Measurements from ENCODE around the gene ARL16. TPM values are rescaled to one million over a fixed set of nuclear protein-coding genes. Genes with fewer than 3 reads are reported as not detected.
A peak's percentile ranks its signal among the peaks of the same experiment; 100 is the strongest.

Gene ARL16
- total RNA-seq, 5 donors from 2014 or later (not counting 1 experiment from before 2014, with no cell fraction given) = 30.9 to 51.0 (median 39.3) TPM

GRCh38 chr17:81702934-81703746 lies 19.5 kb upstream of the ARL16 start, which contains the start of gene MRPL12:
MRPL12 (plus strand) TSS chr17:81703367; CDS start chr17:81703502, 135 bp downstream.
- H3K27me3 ChIP-seq (replicated peaks in 1 of 2; ENCODE audit: control insufficient read depth in 2 of 2, extremely low read depth in 1 of 2, insufficient read depth in 2 of 2, low read length in 1 of 2) = no peaks in the 10 kb centered on the region
- peak within 1 kb of the TSS; percentile 85 to 88 for H3K4me3 ChIP-seq (ENCODE audit: control insufficient read depth in 1 of 2, extremely low read depth in 1 of 2, low read length in 1 of 2)
- ChIA-PET POLR2A (interaction anchor here in 1 of 2 donors (0.6 kb wide), 1 partner anchor 153 kb away, joined by 3 read pairs; no protein-coding TSS in a partner anchor), CTCF (no interaction called here)
- peak within 1 kb of the TSS; percentile 85 for H3K27ac ChIP-seq (ENCODE audit: low read length)
- DNase-seq (peak; percentile 66 to 94 (median 82)), ATAC-seq (replicated peaks in 1 of 4) (peak; percentile 89 to 92 (median 92))
- peaks cover 27% of the 10 kb centered on the region for H3K36me3 Mint-ChIP-seq
- H3K27ac Mint-ChIP-seq = peak within 1 kb of the TSS; percentile 89 to 90
- no peaks in the 10 kb centered on the region for H3K27me3 Mint-ChIP-seq
- no peaks in the 10 kb centered on the region for H3K9me3 Mint-ChIP-seq
- H3K4me1 ChIP-seq (ENCODE audit: control insufficient read depth in 1 of 2, extremely low read depth in 1 of 2, insufficient read depth in 2 of 2, low read length in 2 of 2) = peaks cover 9 to 35% of the 10 kb centered on the region in 2 experiments
- peaks cover 21 to 33% (median 29%) of the 10 kb centered on the region in 3 donors for H3K4me1 Mint-ChIP-seq
- no peaks in the 10 kb centered on the region for H3K9me3 ChIP-seq
- peaks cover 16 to 44% of the 10 kb centered on the region in 2 donors for H3K36me3 ChIP-seq (ENCODE audit: control insufficient read depth in 2 of 2, extremely low read depth in 1 of 2, insufficient read depth in 1 of 2, low read length in 1 of 2)
- H3K4me3 Mint-ChIP-seq = peak within 1 kb of the TSS; percentile 87 to 91 (median 88)
- under 1% methylated on average over 102 of the region's 102 CpGs for WGBS (ENCODE audit: insufficient coverage)

GRCh38 chr17:81701288-81702071 lies 17.9 kb upstream of the ARL16 start:
- peak overlapping the region; percentile 85 for H3K27ac ChIP-seq (ENCODE audit: low read length)
- H3K4me1 ChIP-seq (ENCODE audit: control insufficient read depth in 1 of 2, extremely low read depth in 1 of 2, insufficient read depth in 2 of 2, low read length in 2 of 2) = peaks cover 9 to 35% of the 10 kb centered on the region in 2 experiments
- H3K36me3 Mint-ChIP-seq = peaks cover 36% of the 10 kb centered on the region
- POLR2A ChIA-PET = no interaction called here
- no peaks in the 10 kb centered on the region for H3K27me3 Mint-ChIP-seq
- ATAC-seq (replicated peaks in 1 of 4) (no peak), DNase-seq (peak in 1 of 35 experiments; percentile 35)
- H3K4me3 ChIP-seq (ENCODE audit: control insufficient read depth in 1 of 2, extremely low read depth in 1 of 2, low read length in 1 of 2) = no peak overlapping the region
- H3K4me1 Mint-ChIP-seq = peaks cover 21 to 33% (median 29%) of the 10 kb centered on the region in 3 donors
- peak overlapping the region; percentile 54 to 91 (median 87) for H3K4me3 Mint-ChIP-seq
- H3K36me3 ChIP-seq (ENCODE audit: control insufficient read depth in 2 of 2, extremely low read depth in 1 of 2, insufficient read depth in 1 of 2, low read length in 1 of 2) = peaks cover 17 to 51% of the 10 kb centered on the region in 2 donors
- H3K9me3 Mint-ChIP-seq = no peaks in the 10 kb centered on the region
- H3K27me3 ChIP-seq (replicated peaks in 1 of 2; ENCODE audit: control insufficient read depth in 2 of 2, extremely low read depth in 1 of 2, insufficient read depth in 2 of 2, low read length in 1 of 2) = no peaks in the 10 kb centered on the region
- H3K9me3 ChIP-seq = no peaks in the 10 kb centered on the region
- CTCF ChIA-PET = no interaction called here
- H3K27ac Mint-ChIP-seq = no peak overlapping the region
- WGBS (ENCODE audit: insufficient coverage) = 81% methylated on average over 13 of the region's 23 CpGs

- DNase-seq = no peak
- CTCF ChIA-PET = no interaction called here
- ATAC-seq (replicated peaks in 1 of 4) = no peak
Measured at GRCh38 chr17:81700353-81701287, 17.0 kb upstream of the ARL16 start.

GRCh38 chr17:81697261-81698044 lies 13.9 kb upstream of the ARL16 start:
- no peak overlapping the region for H3K4me3 ChIP-seq (ENCODE audit: control insufficient read depth in 1 of 2, extremely low read depth in 1 of 2, low read length in 1 of 2)
- ATAC-seq (replicated peaks in 1 of 4) = no peak
- Mint-ChIP-seq H3K9me3 (no peaks in the 10 kb centered on the region), H3K4me3 (no peak overlapping the region), H3K27ac (no peak overlapping the region), H3K27me3 (no peaks in the 10 kb centered on the region), H3K36me3 (peaks cover 24% of the 10 kb centered on the region), H3K4me1 (peaks cover 16 to 18% (median 16%) of the 10 kb centered on the region in 3 donors)
- H3K27ac ChIP-seq (ENCODE audit: low read length) = no peak overlapping the region
- H3K36me3 ChIP-seq (ENCODE audit: control insufficient read depth in 2 of 2, extremely low read depth in 1 of 2, insufficient read depth in 1 of 2, low read length in 1 of 2) = peaks cover 41 to 79% of the 10 kb centered on the region in 2 donors
- H3K27me3 ChIP-seq (replicated peaks in 1 of 2; ENCODE audit: control insufficient read depth in 2 of 2, extremely low read depth in 1 of 2, insufficient read depth in 2 of 2, low read length in 1 of 2) = no peaks in the 10 kb centered on the region
- 90% methylated on average over 19 of the region's 25 CpGs for WGBS (ENCODE audit: insufficient coverage)
- H3K4me1 ChIP-seq (ENCODE audit: control insufficient read depth in 1 of 2, extremely low read depth in 1 of 2, insufficient read depth in 2 of 2, low read length in 2 of 2) = peaks cover 6 to 19% of the 10 kb centered on the region in 2 experiments
- CTCF ChIA-PET = no interaction called here
- POLR2A ChIA-PET = no interaction called here
- DNase-seq = no peak
- H3K9me3 ChIP-seq = no peaks in the 10 kb centered on the region

More at GRCh38 chr17:81700353-81701287, 17.0 kb upstream of the ARL16 start:
- Mint-ChIP-seq H3K9me3 (no peaks in the 10 kb centered on the region), H3K27me3 (no peaks in the 10 kb centered on the region), H3K4me3 (peak overlapping the region; percentile 8 to 54 (median 20)), H3K27ac (no peak overlapping the region), H3K4me1 (peaks cover 21 to 29% (median 27%) of the 10 kb centered on the region in 3 donors), H3K36me3 (peaks cover 28% of the 10 kb centered on the region)
- Histone ChIP-seq H3K27ac (ENCODE audit: low read length) (no peak overlapping the region), H3K9me3 (no peaks in the 10 kb centered on the region), H3K4me3 (ENCODE audit: control insufficient read depth in 1 of 2, extremely low read depth in 1 of 2, low read length in 1 of 2) (no peak overlapping the region), H3K36me3 (ENCODE audit: control insufficient read depth in 2 of 2, extremely low read depth in 1 of 2, insufficient read depth in 1 of 2, low read length in 1 of 2) (peaks cover 20 to 53% of the 10 kb centered on the region in 2 donors), H3K27me3 (replicated peaks in 1 of 2; ENCODE audit: control insufficient read depth in 2 of 2, extremely low read depth in 1 of 2, insufficient read depth in 2 of 2, low read length in 1 of 2) (no peaks in the 10 kb centered on the region), H3K4me1 (ENCODE audit: control insufficient read depth in 1 of 2, extremely low read depth in 1 of 2, insufficient read depth in 2 of 2, low read length in 2 of 2) (peaks cover 9 to 35% of the 10 kb centered on the region in 2 experiments)
- 93% methylated on average over 20 of the region's 25 CpGs for WGBS (ENCODE audit: insufficient coverage)
- POLR2A ChIA-PET = no interaction called here

GRCh38 chr17:81696218-81696941 lies 12.8 kb upstream of the ARL16 start:
- no peaks in the 10 kb centered on the region for H3K27me3 ChIP-seq (replicated peaks in 1 of 2; ENCODE audit: control insufficient read depth in 2 of 2, extremely low read depth in 1 of 2, insufficient read depth in 2 of 2, low read length in 1 of 2)
- no peaks in the 10 kb centered on the region for H3K9me3 ChIP-seq
- peaks cover 0 to 9% of the 10 kb centered on the region in 2 experiments for H3K4me1 ChIP-seq (ENCODE audit: control insufficient read depth in 1 of 2, extremely low read depth in 1 of 2, insufficient read depth in 2 of 2, low read length in 2 of 2)
- no peaks in the 10 kb centered on the region for H3K9me3 Mint-ChIP-seq
- no peak overlapping the region for H3K4me3 Mint-ChIP-seq
- ATAC-seq (replicated peaks in 1 of 4) (no peak), DNase-seq (no peak)
- no peaks in the 10 kb centered on the region for H3K27me3 Mint-ChIP-seq
- ChIA-PET POLR2A (interaction anchor here in 1 of 2 donors (0.5 kb wide), 1 partner anchor 20 kb away, joined by 3 read pairs; no protein-coding TSS in a partner anchor), CTCF (no interaction called here)
- no peak overlapping the region for H3K4me3 ChIP-seq (ENCODE audit: control insufficient read depth in 1 of 2, extremely low read depth in 1 of 2, low read length in 1 of 2)
- peaks cover 49 to 86% of the 10 kb centered on the region in 2 donors for H3K36me3 ChIP-seq (ENCODE audit: control insufficient read depth in 2 of 2, extremely low read depth in 1 of 2, insufficient read depth in 1 of 2, low read length in 1 of 2)
- H3K4me1 Mint-ChIP-seq = peaks cover 6 to 8% (median 7%) of the 10 kb centered on the region in 3 donors
- H3K36me3 Mint-ChIP-seq = peaks cover 29% of the 10 kb centered on the region
- H3K27ac Mint-ChIP-seq = no peak overlapping the region
- H3K27ac ChIP-seq (ENCODE audit: low read length) = no peak overlapping the region
- 97% methylated on average over 34 of the region's 40 CpGs for WGBS (ENCODE audit: insufficient coverage)
